GM23338 (cell line): Measurements from ENCODE around the gene ENPP7. TPM values are rescaled to one million over a fixed set of nuclear protein-coding genes. Genes with fewer than 3 reads are reported as not detected.

Source experiments
- ATAC-seq: fragments of 200-7000 bp; cut with Tn5 transposase; 3 replicates; pipeline ENCODE4 v1.9.1; 2020
- DNase-seq: peaks from one replicate; pipeline ENCODE4 v3.0.0-alpha.2; 2015; ENCODE audit warnings: low spot score
- H2AFZ ChIP-seq: fragments of 200-600 bp; sonication (generic); 2 replicates; pipeline ENCODE4 v1.8.0; 2016; ENCODE audit warnings: antibody characterized with exemption, mild to moderate bottlenecking, moderate library complexity
- H3F3A ChIP-seq: fragments of 200-600 bp; sonication (generic); replicated peaks from 2 replicates; pipeline ENCODE4 v1.8.0; 2017; ENCODE audit warnings: antibody characterized with exemption, mixed run types, low read depth
- H3K27ac ChIP-seq: fragments of 200-600 bp; sonication (generic); 2 replicates; pipeline ENCODE4 v1.6.1; 2016; ENCODE audit warnings: low read depth
- H3K27me3 ChIP-seq: fragments of 200-600 bp; sonication (generic); 2 replicates; pipeline ENCODE4 v1.8.0; 2016; ENCODE audit warnings: mild to moderate bottlenecking, mixed run types, moderate library complexity; ENCODE audit not compliant: insufficient read depth
- H3K36me3 ChIP-seq: fragments of 200-600 bp; sonication (generic); 2 replicates; pipeline ENCODE4 v1.8.0; 2016; ENCODE audit warnings: mild to moderate bottlenecking; ENCODE audit not compliant: insufficient read depth
- H3K4me1 ChIP-seq: fragments of 200-600 bp; sonication (generic); 2 replicates; pipeline ENCODE4 v1.8.0; 2016; ENCODE audit warnings: mild to moderate bottlenecking, moderate library complexity; ENCODE audit not compliant: insufficient read depth
- H3K4me2 ChIP-seq: fragments of 200-600 bp; sonication (generic); 2 replicates; pipeline ENCODE4 v1.7.1; 2017; ENCODE audit warnings: mixed run types
- H3K4me3 ChIP-seq: fragments of 200-600 bp; sonication (generic); 2 replicates; pipeline ENCODE4 v1.6.1; 2016; ENCODE audit warnings: mixed run types
- H3K79me2 ChIP-seq: fragments of 200-600 bp; sonication (generic); replicated peaks from 2 replicates; pipeline ENCODE4 v1.8.0; 2017; ENCODE audit warnings: mild to moderate bottlenecking; ENCODE audit not compliant: insufficient read depth
- H3K9me2 ChIP-seq: fragments of 200-600 bp; sonication (generic); 2 replicates; pipeline ENCODE4 v1.8.0; 2017; ENCODE audit not compliant: insufficient read depth
- H4K20me1 ChIP-seq: fragments of 200-600 bp; sonication (generic); replicated peaks from 2 replicates; pipeline ENCODE4 v1.8.0; 2017; ENCODE audit warnings: mild to moderate bottlenecking; ENCODE audit not compliant: insufficient read depth
- H3K27ac Mint-ChIP-seq: 2 replicates; pipeline ENCODE4 v1.8.0; 2020; ENCODE audit warnings: inconsistent platforms, mild to moderate bottlenecking, moderate library complexity, mixed read lengths
- H3K27me3 Mint-ChIP-seq: 3 replicates; pipeline ENCODE4 v1.8.0; 2022; ENCODE audit warnings: low read depth, mild to moderate bottlenecking, moderate library complexity, mixed read lengths, inconsistent platforms; ENCODE audit not compliant: insufficient read depth, poor library complexity
- H3K36me3 Mint-ChIP-seq: 3 replicates; pipeline ENCODE4 v1.8.0; 2021; ENCODE audit warnings: low read depth, mild to moderate bottlenecking, inconsistent platforms, moderate library complexity, mixed read lengths
- H3K4me1 Mint-ChIP-seq: 3 replicates; pipeline ENCODE4 v1.8.0; 2020; ENCODE audit warnings: mild to moderate bottlenecking, inconsistent platforms, mixed read lengths
- H3K4me3 Mint-ChIP-seq: 3 replicates; pipeline ENCODE4 v1.8.0; 2021; ENCODE audit warnings: moderate library complexity, mild to moderate bottlenecking, inconsistent platforms, mixed read lengths
- H3K9me3 Mint-ChIP-seq: 3 replicates; pipeline ENCODE4 v1.8.0; 2020; ENCODE audit warnings: moderate library complexity, mild to moderate bottlenecking, inconsistent platforms, mixed read lengths
- CREB1 ChIP-seq: fragments of 250-450 bp; sonication (Bioruptor Pico); IDR thresholded peaks from 2 replicates; pipeline ENCODE4 v1.5.0; 2020; ENCODE audit warnings: low read depth, mild to moderate bottlenecking, moderate library complexity
- EZH2 ChIP-seq: fragments of 200-600 bp; sonication (generic); IDR thresholded peaks from one replicate; pipeline ENCODE4 v1.8.0; 2017; ENCODE audit warnings: antibody characterized with exemption, mild to moderate bottlenecking, low read depth; ENCODE audit not compliant: unreplicated experiment
- EZH2phosphoT487 ChIP-seq: fragments of 200-600 bp; sonication (generic); IDR thresholded peaks from one replicate; pipeline ENCODE4 v1.8.1; 2018; ENCODE audit warnings: antibody characterized with exemption; ENCODE audit not compliant: unreplicated experiment
- JUNB ChIP-seq: IDR thresholded peaks from one replicate; pipeline ENCODE4 v1.6.1; 2016; ENCODE audit warnings: antibody characterized with exemption; ENCODE audit not compliant: unreplicated experiment
- NANOG ChIP-seq: IDR thresholded peaks from 2 replicates; pipeline ENCODE4 v1.6.1; 2016; ENCODE audit warnings: antibody characterized with exemption, borderline replicate concordance
- POLR2AphosphoS5 ChIP-seq: IDR thresholded peaks from 2 replicates; pipeline ENCODE4 v1.6.1; 2016; ENCODE audit warnings: antibody characterized with exemption, low read depth
- REST ChIP-seq: IDR thresholded peaks from one replicate; pipeline ENCODE4 v1.6.1; 2018; ENCODE audit warnings: antibody characterized with exemption; ENCODE audit not compliant: unreplicated experiment
- STAT1 ChIP-seq: IDR thresholded peaks from one replicate; pipeline ENCODE4 v1.6.1; 2016; ENCODE audit warnings: antibody characterized with exemption; ENCODE audit not compliant: unreplicated experiment
- ZNF114 ChIP-seq: fragments of 250-450 bp; sonication (Bioruptor Pico); IDR thresholded peaks from 2 replicates; pipeline ENCODE4 v1.5.0; 2020; ENCODE audit warnings: mild to moderate bottlenecking, moderate library complexity
- ZNF331 ChIP-seq: fragments of 250-450 bp; sonication (Bioruptor Pico); IDR thresholded peaks from 2 replicates; pipeline ENCODE4 v1.5.0; 2020; ENCODE audit warnings: low read depth, mild to moderate bottlenecking, moderate library complexity
- polyA plus RNA-seq: library from polyadenylated mRNA; unstranded; fragments of >200 nt; fragmentation: Nextera tagmentation; extraction: Ambion mirVana; gene quantifications from 2 replicates; pipeline ENCODE4 v1.2.1, GENCODE V29; 2016
- total RNA-seq: library from RNA; depleted of rRNA; stranded (reverse); fragments of >200 nt; shearing (Covaris generic); gene quantifications from 2 replicates; pipeline ENCODE4 v1.2.3, GENCODE V29; 2014
- TF ChIP-seq, protein P1 (sequence below): IDR thresholded peaks from 2 replicates; pipeline ENCODE4 v1.6.1; 2016; ENCODE audit warnings: antibody characterized with exemption
- TF ChIP-seq, protein P2 (sequence below): fragments of 250-450 bp; sonication (Bioruptor Pico); IDR thresholded peaks from 2 replicates; pipeline ENCODE4 v1.5.0; 2020; ENCODE audit warnings: mild to moderate bottlenecking, moderate library complexity
- TF ChIP-seq, protein P3 (sequence below), 2 experiments: fragments of 200-600 bp in 1 of 2; sonication (generic) in 1 of 2; conservative IDR thresholded peaks; 2 replicates each; pipeline versions ENCODE4 v1.5.1 to v1.6.1; 2016 to 2017; ENCODE audit warnings: antibody characterized with exemption in 2 of 2, low read depth in 2 of 2, mild to moderate bottlenecking in 2 of 2, moderate library complexity in 1 of 2

ENPP7 gene
- total and polyA plus RNA-seq, 2 experiments from 2014 or later = not detected

DNA sequence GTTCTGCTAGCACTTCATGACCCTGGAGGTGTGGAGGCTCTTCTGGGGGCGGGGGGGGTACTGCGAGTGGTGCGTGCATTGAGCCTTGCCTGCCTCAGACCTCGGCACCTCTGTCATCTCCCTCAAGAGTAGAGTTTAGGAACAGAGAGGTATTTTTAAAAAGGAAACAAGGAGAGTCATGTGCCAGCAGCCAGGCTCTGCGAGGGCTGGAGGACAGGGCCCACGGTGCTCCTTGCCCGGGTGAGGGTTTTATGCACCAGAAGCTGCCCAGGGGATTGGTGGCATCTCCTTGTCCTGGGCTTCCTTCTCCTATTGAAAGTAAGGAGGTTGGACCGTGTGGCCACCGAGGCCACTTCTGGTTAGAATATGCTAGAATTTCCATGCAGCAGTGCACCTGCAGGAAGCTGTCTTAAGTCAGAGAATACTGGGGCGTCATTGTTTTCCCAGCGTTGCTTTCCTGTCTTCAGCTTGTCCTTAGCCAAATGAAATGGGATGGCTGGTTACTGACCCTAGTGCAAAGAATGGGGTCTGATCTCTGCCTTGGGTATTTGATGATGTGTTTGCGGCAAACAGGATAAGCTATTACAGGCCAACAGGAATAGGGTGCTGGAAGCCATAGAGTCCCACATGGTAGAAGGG, 50.4 kb downstream of the ENPP7 start:
- Mint-ChIP-seq H3K4me3 (no peak overlapping the region), H3K27me3 (peaks cover 44% of the 10 kb centered on the region), H3K27ac (no peak overlapping the region), H3K9me3 (no peaks in the 10 kb centered on the region; the same call in 2 of the 3 replicates), H3K36me3 (peaks cover 70% of the 10 kb centered on the region), H3K4me1 (peaks cover 47% of the 10 kb centered on the region)
- Histone ChIP-seq H3K27ac (no peak overlapping the region), H3K79me2 (peaks cover 30% of the 10 kb centered on the region), H3K4me1 (peaks cover 19% of the 10 kb centered on the region), H3F3A (peaks cover 16% of the 10 kb centered on the region; the same call in 1 of the 2 replicates), H3K36me3 (peaks cover 8% of the 10 kb centered on the region), H2AFZ (no peak overlapping the region), H3K27me3 (peaks cover 1% of the 10 kb centered on the region; the same call in 1 of the 2 replicates), H3K4me2 (no peak overlapping the region), H4K20me1 (peaks cover 38% of the 10 kb centered on the region), H3K4me3 (no peak overlapping the region), H3K9me2 (no peaks in the 10 kb centered on the region)
- no peak for ATAC-seq
- DNase-seq = no peak
- no peak for TF ChIP-seq ZNF114
- no peak for TF ChIP-seq EZH2
- no peak for TF ChIP-seq REST
- TF ChIP-seq, protein P1, sequence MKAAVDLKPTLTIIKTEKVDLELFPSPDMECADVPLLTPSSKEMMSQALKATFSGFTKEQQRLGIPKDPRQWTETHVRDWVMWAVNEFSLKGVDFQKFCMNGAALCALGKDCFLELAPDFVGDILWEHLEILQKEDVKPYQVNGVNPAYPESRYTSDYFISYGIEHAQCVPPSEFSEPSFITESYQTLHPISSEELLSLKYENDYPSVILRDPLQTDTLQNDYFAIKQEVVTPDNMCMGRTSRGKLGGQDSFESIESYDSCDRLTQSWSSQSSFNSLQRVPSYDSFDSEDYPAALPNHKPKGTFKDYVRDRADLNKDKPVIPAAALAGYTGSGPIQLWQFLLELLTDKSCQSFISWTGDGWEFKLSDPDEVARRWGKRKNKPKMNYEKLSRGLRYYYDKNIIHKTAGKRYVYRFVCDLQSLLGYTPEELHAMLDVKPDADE = no peak
- TF ChIP-seq EZH2phosphoT487 = no peak
- TF ChIP-seq CREB1 (CRISPR knock-in tag) = no peak
- no peak for TF ChIP-seq NANOG
- TF ChIP-seq, protein P2, sequence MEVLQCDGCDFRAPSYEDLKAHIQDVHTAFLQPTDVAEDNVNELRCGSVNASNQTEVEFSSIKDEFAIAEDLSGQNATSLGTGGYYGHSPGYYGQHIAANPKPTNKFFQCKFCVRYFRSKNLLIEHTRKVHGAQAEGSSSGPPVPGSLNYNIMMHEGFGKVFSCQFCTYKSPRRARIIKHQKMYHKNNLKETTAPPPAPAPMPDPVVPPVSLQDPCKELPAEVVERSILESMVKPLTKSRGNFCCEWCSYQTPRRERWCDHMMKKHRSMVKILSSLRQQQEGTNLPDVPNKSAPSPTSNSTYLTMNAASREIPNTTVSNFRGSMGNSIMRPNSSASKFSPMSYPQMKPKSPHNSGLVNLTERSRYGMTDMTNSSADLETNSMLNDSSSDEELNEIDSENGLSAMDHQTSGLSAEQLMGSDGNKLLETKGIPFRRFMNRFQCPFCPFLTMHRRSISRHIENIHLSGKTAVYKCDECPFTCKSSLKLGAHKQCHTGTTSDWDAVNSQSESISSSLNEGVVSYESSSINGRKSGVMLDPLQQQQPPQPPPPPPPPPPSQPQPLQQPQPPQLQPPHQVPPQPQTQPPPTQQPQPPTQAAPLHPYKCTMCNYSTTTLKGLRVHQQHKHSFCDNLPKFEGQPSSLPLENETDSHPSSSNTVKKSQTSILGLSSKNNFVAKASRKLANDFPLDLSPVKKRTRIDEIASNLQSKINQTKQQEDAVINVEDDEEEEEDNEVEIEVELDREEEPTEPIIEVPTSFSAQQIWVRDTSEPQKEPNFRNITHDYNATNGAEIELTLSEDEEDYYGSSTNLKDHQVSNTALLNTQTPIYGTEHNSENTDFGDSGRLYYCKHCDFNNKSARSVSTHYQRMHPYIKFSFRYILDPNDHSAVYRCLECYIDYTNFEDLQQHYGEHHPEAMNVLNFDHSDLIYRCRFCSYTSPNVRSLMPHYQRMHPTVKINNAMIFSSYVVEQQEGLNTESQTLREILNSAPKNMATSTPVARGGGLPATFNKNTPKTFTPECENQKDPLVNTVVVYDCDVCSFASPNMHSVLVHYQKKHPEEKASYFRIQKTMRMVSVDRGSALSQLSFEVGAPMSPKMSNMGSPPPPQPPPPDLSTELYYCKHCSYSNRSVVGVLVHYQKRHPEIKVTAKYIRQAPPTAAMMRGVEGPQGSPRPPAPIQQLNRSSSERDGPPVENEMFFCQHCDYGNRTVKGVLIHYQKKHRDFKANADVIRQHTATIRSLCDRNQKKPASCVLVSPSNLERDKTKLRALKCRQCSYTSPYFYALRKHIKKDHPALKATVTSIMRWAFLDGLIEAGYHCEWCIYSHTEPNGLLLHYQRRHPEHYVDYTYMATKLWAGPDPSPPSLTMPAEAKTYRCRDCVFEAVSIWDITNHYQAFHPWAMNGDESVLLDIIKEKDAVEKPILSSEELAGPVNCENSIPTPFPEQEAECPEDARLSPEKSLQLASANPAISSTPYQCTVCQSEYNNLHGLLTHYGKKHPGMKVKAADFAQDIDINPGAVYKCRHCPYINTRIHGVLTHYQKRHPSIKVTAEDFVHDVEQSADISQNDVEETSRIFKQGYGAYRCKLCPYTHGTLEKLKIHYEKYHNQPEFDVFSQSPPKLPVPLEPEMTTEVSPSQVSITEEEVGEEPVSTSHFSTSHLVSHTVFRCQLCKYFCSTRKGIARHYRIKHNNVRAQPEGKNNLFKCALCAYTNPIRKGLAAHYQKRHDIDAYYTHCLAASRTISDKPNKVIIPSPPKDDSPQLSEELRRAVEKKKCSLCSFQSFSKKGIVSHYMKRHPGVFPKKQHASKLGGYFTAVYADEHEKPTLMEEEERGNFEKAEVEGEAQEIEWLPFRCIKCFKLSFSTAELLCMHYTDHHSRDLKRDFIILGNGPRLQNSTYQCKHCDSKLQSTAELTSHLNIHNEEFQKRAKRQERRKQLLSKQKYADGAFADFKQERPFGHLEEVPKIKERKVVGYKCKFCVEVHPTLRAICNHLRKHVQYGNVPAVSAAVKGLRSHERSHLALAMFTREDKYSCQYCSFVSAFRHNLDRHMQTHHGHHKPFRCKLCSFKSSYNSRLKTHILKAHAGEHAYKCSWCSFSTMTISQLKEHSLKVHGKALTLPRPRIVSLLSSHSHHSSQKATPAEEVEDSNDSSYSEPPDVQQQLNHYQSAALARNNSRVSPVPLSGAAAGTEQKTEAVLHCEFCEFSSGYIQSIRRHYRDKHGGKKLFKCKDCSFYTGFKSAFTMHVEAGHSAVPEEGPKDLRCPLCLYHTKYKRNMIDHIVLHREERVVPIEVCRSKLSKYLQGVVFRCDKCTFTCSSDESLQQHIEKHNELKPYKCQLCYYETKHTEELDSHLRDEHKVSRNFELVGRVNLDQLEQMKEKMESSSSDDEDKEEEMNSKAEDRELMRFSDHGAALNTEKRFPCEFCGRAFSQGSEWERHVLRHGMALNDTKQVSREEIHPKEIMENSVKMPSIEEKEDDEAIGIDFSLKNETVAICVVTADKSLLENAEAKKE (CRISPR knock-in tag) = no peak
- TF ChIP-seq, protein P3, sequence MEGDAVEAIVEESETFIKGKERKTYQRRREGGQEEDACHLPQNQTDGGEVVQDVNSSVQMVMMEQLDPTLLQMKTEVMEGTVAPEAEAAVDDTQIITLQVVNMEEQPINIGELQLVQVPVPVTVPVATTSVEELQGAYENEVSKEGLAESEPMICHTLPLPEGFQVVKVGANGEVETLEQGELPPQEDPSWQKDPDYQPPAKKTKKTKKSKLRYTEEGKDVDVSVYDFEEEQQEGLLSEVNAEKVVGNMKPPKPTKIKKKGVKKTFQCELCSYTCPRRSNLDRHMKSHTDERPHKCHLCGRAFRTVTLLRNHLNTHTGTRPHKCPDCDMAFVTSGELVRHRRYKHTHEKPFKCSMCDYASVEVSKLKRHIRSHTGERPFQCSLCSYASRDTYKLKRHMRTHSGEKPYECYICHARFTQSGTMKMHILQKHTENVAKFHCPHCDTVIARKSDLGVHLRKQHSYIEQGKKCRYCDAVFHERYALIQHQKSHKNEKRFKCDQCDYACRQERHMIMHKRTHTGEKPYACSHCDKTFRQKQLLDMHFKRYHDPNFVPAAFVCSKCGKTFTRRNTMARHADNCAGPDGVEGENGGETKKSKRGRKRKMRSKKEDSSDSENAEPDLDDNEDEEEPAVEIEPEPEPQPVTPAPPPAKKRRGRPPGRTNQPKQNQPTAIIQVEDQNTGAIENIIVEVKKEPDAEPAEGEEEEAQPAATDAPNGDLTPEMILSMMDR (conservative IDR thresholded peaks at IDR 0.05; ENCODE audit: low read depth in 2 of 2) = no peak
- TF ChIP-seq STAT1 = no peak
- no peak for TF ChIP-seq ZNF331 (CRISPR knock-in tag)
- no peak; the same call in 1 of the 2 replicates for TF ChIP-seq POLR2AphosphoS5
- TF ChIP-seq JUNB = no peak
